Osteocyte (in vitro differentiated cells): ENCODE measurements around the gene GGA2. TPM values are rescaled to one million over a fixed set of nuclear protein-coding genes. Genes with fewer than 3 reads are reported as not detected.

ENCODE experiments used
- DNase-seq: peaks from one replicate; pipeline ENCODE4 v3.0.0; 2021; ENCODE audit warnings: mixed read lengths; ENCODE audit not compliant: unreplicated experiment; ENCODE audit errors: extremely low spot score
- H3K27ac Mint-ChIP-seq: one replicate; pipeline ENCODE4 v1.8.0; 2021; ENCODE audit warnings: mild to moderate bottlenecking, mixed read lengths; ENCODE audit not compliant: unreplicated experiment
- H3K27me3 Mint-ChIP-seq: one replicate; pipeline ENCODE4 v1.8.0; 2021; ENCODE audit warnings: mixed read lengths; ENCODE audit not compliant: unreplicated experiment
- H3K36me3 Mint-ChIP-seq: one replicate; pipeline ENCODE4 v1.8.0; 2021; ENCODE audit warnings: mixed read lengths; ENCODE audit not compliant: unreplicated experiment
- H3K4me1 Mint-ChIP-seq: one replicate; pipeline ENCODE4 v1.8.0; 2021; ENCODE audit warnings: mixed read lengths; ENCODE audit not compliant: unreplicated experiment
- H3K4me3 Mint-ChIP-seq: one replicate; pipeline ENCODE4 v1.8.0; 2021; ENCODE audit warnings: mild to moderate bottlenecking, moderate library complexity, mixed read lengths; ENCODE audit not compliant: unreplicated experiment
- H3K9me3 Mint-ChIP-seq: one replicate; pipeline ENCODE4 v1.8.0; 2021; ENCODE audit warnings: mixed read lengths; ENCODE audit not compliant: unreplicated experiment
- CTCF ChIP-seq: fragments of 200-600 bp; sonication (generic); IDR thresholded peaks from 2 replicates; pipeline ENCODE4 v1.5.0; 2021; ENCODE audit warnings: antibody characterized with exemption, mild to moderate bottlenecking, moderate library complexity
- total RNA-seq: library from RNA; stranded (reverse); gene quantifications from 2 replicates; pipeline ENCODE4 v1.2.1, GENCODE V29; 2021

The GGA2 gene
- total RNA-seq, 1 donor from 2014 or later = 59.7 TPM

- no peaks in the 10 kb centered on the region for H3K4me1 Mint-ChIP-seq
- H3K4me3 Mint-ChIP-seq = no peak overlapping the region
- H3K9me3 Mint-ChIP-seq = no peaks in the 10 kb centered on the region
- no peak for DNase-seq
- no peak for TF ChIP-seq CTCF
- H3K27ac Mint-ChIP-seq = peak overlapping the region; percentile 70
- peaks cover 26% of the 10 kb centered on the region for H3K36me3 Mint-ChIP-seq
- no peaks in the 10 kb centered on the region for H3K27me3 Mint-ChIP-seq
Measured at GRCh38 chr16:23527961-23528643, 17.8 kb upstream of the GGA2 start.

- Mint-ChIP-seq H3K27me3 (no peaks in the 10 kb centered on the region), H3K4me3 (no peak overlapping the region), H3K9me3 (no peaks in the 10 kb centered on the region), H3K27ac (no peak overlapping the region), H3K36me3 (peaks cover 39% of the 10 kb centered on the region), H3K4me1 (no peaks in the 10 kb centered on the region)
- no peak for DNase-seq
- no peak for TF ChIP-seq CTCF
Measured at GRCh38 chr16:23524886-23525285, 14.6 kb upstream of the GGA2 start.

GRCh38 chr16:23523876-23524385, 13.6 kb upstream of the GGA2 start:
- peaks cover 43% of the 10 kb centered on the region for H3K36me3 Mint-ChIP-seq

GRCh38 chr16:23523321-23523720, 13.0 kb upstream of the GGA2 start:
- Mint-ChIP-seq H3K27me3 (no peaks in the 10 kb centered on the region), H3K4me3 (no peak overlapping the region), H3K27ac (no peak overlapping the region), H3K4me1 (no peaks in the 10 kb centered on the region), H3K9me3 (no peaks in the 10 kb centered on the region), H3K36me3 (peaks cover 40% of the 10 kb centered on the region)
- no peak for DNase-seq
- no peak for TF ChIP-seq CTCF

More at GRCh38 chr16:23523876-23524385, 13.6 kb upstream of the GGA2 start:
- no peaks in the 10 kb centered on the region for H3K4me1 Mint-ChIP-seq
- no peaks in the 10 kb centered on the region for H3K27me3 Mint-ChIP-seq
- no peak overlapping the region for H3K4me3 Mint-ChIP-seq
- no peak overlapping the region for H3K27ac Mint-ChIP-seq
- no peaks in the 10 kb centered on the region for H3K9me3 Mint-ChIP-seq
- DNase-seq = no peak
- no peak for TF ChIP-seq CTCF

- Mint-ChIP-seq H3K36me3 (peaks cover 36% of the 10 kb centered on the region), H3K27me3 (no peaks in the 10 kb centered on the region), H3K27ac (no peak overlapping the region), H3K4me3 (no peak overlapping the region), H3K4me1 (no peaks in the 10 kb centered on the region), H3K9me3 (no peaks in the 10 kb centered on the region)
- no peak for TF ChIP-seq CTCF
- no peak for DNase-seq
Measured at GRCh38 chr16:23521965-23522364, 11.7 kb upstream of the GGA2 start.
